Left kidney (tissue), 8 donors: ENCODE results near the gene NACC2. TPM values are rescaled to one million over a fixed set of nuclear protein-coding genes. Genes with fewer than 3 reads are reported as not detected.

Experiments
- DNase-seq: peaks from one replicate; pipeline ENCODE4 v3.0.0-alpha.2; 2013
- long read RNA-seq, 8 donors: transcript quantifications; one replicate each; lab custom pipeline, GENCODE V29; 2026
- polyA plus RNA-seq: library from polyadenylated mRNA; unstranded; fragments of 120-200 nt; gene quantifications from one replicate; pipeline ENCODE4 v1.2.1, GENCODE V29; 2013; ENCODE audit not compliant: insufficient read length

NACC2 gene, protein sequence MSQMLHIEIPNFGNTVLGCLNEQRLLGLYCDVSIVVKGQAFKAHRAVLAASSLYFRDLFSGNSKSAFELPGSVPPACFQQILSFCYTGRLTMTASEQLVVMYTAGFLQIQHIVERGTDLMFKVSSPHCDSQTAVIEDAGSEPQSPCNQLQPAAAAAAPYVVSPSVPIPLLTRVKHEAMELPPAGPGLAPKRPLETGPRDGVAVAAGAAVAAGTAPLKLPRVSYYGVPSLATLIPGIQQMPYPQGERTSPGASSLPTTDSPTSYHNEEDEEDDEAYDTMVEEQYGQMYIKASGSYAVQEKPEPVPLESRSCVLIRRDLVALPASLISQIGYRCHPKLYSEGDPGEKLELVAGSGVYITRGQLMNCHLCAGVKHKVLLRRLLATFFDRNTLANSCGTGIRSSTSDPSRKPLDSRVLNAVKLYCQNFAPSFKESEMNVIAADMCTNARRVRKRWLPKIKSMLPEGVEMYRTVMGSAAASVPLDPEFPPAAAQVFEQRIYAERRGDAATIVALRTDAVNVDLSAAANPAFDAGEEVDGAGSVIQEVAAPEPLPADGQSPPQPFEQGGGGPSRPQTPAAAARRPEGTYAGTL
- polyA plus RNA-seq: 7.0 TPM
- long read RNA-seq, donor 1, full-length matches to known transcripts: 4 of 9 reads
- long read RNA-seq, donor 1, partial matches to known transcripts: 5 of 9 reads
- long read RNA-seq, donor 1, other reads (novel, unspliced or antisense): 0 of 9 reads
- long read RNA-seq, donor 2, full-length matches to known transcripts: 2 of 2 reads
- long read RNA-seq, donor 2, partial matches to known transcripts: 0 of 2 reads
- long read RNA-seq, donor 2, other reads (novel, unspliced or antisense): 0 of 2 reads
- long read RNA-seq, donor 3: 0 reads
- long read RNA-seq, donor 4: 0 reads
- long read RNA-seq, donor 5, full-length matches to known transcripts: 1 of 1 reads
- long read RNA-seq, donor 5, partial matches to known transcripts: 0 of 1 reads
- long read RNA-seq, donor 5, other reads (novel, unspliced or antisense): 0 of 1 reads
- long read RNA-seq, donor 6, full-length matches to known transcripts: 2 of 2 reads
- long read RNA-seq, donor 6, partial matches to known transcripts: 0 of 2 reads
- long read RNA-seq, donor 6, other reads (novel, unspliced or antisense): 0 of 2 reads
- long read RNA-seq, donor 7, full-length matches to known transcripts: 3 of 3 reads
- long read RNA-seq, donor 7, partial matches to known transcripts: 0 of 3 reads
- long read RNA-seq, donor 7, other reads (novel, unspliced or antisense): 0 of 3 reads
- long read RNA-seq, donor 8: 0 reads

DNA sequence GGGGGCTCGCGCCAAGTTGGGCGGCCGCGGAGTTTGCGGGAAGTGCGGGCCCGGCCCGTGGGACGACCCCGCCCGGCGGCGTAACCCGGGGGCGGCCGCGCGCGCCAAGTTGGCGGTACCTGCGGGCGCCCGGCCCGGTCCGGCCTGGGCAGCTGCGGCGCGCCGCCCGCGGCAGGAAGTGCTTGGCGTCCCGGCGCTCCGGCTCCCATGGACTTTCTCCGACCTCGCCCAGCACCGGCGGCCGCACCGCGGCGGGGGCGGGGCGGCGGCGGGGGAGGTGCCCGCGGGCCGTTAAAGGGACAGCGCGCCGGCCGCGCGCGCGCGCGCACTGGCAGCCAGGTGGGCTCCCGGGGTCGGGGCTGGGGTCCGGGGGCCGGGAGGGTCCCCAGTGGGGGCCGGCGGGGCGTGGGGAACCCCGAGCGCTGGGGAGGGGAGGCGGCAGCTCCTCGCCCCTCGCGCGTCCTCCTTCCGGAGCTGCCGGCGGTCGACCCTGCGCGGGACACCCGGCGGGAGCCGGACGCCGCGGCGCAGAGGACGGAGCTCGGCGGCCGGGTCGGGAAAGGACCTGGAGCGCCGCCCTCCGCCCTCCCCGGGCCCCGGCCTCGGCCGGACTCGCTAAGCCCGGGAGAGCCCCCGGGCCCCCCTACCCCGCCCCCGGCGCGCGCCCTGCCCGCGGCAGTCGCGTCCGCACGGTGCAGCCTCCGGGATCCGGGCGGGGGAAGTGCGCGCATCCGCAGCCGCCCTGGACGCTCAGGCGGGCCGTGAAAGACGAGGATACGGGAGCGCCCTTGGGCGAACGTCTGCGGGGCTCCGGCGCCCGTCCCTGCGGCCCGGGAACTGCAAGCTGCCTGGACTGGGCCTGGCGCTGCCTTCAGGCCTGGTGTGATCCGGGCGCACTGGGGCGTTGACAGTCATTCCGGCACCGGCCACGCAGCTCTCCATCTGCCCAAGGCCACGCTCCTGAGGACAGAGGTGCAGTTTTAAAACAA is at the start of gene NACC2:
NACC2 (minus strand) TSS at position 220 of the 989 bp plus-strand sequence. CDS start 44,768 bp downstream, outside the sequence.
- DNase-seq: no peak

DNA sequence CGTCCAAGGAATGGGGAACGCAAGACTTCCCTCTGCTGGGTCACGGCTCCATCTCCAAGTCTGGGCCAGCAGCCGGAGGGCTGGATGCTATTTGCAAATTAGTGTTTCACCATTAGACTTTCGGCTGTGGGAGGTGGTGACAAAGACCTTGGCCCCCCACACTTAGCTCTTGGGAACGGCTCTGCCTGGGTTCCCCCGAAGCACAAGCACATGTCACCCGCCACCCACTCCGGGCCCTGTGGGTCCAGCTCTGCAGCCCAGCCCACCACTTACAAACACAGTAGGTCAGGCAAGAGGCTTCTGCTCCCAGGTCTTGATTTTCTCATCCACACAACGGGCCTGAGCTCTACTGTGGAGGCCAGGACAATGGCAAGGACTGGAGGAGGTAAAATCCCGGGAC is 49.4 kb upstream of the NACC2 start:
- DNase-seq: no peak

DNA sequence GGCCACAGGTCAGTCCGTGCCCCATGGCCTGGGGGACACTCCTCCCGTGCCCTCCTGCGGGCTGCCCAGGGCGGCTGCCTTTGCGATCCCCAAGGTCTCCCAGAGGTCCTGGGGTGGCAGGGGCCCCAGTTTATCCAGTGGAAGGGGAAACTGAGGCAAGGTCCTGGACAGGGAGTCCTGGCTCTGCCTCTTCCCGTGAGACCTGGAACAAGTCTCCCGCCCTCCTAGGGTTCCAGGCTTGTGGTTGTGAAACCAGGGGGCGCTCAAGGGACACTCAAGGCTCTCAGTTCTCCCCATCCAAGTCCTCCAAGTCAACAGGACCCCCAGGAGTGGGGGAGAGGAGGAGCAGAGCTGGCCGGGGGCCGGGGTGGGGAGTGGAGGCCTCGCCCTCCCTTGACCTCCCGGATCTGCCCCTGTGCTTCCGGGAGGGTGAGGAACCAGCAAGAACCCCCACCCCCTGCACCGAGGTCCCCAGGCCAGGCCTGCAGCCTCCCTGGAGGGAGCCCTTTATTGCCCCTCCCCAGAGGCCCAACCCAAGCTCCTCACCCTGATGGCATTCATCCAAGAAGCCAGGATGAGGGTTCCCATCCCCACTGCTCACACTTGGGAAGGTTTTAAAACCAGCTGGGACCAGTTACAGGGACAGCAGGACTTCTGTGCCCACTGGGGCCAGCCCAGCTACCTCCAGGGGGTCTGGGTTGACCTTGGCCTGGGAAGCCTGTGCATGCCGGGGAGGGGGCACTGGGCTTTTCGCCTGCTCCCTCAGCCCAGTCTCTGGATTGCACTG is 48.3 kb upstream of the NACC2 start:
- peak; percentile 69 for DNase-seq

DNA sequence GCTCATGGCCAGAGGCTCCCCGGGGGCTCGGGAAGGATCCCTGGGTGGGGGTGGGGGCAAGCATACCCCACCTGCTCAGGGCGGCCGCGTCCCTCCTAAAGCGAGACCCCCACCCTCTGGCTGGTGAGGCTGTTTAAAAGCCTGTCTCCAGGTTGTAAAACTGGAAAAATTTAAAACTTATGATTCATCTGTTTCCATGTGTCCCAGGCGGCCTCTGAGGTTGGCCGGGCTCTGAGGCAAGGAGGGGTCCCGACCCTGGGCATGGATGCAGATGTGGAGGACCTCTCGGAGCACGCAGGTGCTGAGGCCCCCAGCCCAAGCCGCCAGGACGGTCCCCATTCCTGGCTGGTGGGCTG is 47.7 kb upstream of the NACC2 start:
- DNase-seq: no peak

DNA sequence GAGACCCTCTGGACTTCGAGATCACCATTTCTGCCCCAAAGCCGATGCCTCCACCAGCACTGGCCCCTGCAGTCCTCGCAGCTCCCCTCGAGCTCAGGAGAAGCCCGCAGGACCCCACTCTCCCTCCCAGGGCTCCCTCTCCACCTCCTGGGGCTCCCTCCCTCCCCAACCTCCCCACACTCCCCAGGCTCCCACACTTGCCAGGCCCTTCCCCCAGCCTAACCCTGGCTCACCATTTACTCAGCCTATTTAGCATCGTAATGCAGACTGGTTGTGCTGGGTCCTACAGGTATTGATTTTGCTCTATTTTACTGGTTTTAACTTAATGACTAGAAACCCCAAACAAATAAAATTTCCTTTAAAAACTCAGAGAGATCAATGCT is 47.3 kb upstream of the NACC2 start:
- no peak for DNase-seq

DNA sequence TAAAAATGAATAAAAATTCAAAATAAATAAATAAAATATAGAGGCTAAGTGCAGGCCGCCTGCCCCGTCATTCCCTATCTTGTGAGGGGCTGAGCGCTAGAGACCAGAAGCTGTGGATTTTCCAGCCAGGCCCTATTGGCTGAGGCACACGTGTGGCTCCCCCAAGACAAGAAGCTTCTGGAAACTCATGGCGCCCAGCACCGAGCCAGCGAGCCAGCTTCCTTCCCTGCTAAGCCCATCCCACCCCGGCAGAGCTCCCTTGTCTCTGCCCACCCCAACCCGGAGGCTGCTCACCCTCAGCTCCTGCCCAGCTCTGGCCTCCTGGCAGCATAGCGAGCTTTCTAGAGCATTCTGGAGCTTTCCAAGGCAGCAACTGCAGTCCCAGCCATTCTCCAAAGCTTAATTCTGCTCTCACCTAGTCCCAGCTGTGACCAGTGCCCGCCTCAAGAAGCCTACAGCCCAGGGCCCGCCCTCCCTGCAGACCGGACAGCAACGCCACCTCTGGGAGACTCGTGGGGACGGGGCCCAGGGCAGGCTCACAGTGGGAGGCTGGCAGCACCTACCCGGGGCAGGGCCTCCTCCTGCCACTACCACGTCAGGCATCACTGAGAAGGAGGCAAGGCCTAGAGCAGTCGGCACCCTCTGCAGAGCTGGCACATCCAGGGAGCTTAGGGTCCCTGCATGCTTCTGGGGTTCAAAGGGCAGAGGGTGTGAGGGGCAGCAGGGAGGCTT is 46.8 kb upstream of the NACC2 start:
- DNase-seq: no peak

DNA sequence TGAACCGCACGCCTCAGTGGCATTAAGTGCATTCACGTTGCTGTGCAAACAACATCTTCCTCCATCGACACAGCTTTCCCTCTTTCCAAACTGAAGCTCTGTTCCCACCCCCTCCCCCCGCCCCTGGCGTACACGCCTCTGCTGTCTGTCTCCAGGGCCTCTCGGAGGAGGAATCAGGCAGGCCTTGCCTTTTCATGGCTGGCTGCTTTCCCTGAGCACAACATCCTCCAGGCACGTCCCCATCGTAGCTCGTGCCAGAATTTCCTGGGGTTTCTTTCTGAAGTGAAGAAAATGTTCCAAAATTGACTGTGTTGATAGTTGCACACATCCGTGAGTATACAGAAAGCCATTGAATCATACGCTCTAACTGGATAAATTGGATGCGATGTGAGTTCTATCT is 45.9 kb upstream of the NACC2 start:
- no peak for DNase-seq

DNA sequence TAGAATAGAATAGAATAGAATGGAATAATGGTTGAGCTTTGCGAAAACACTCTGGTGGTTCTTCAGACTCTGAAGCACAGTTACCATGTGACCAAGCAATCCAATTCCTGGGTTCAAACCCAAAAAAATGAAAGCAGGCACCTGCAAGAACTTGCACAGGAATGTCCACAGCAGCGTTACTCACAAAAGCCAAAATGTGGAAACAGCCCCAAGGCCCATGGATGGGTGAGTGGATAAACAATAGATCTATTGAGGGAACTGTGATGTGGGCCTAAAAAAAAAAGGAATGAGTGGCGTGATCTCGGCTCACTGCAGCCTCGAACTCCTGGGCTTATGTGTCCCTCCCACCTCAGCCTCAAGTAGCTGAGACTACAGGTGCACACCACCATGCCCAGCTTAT is 45.0 kb upstream of the NACC2 start:
- no peak for DNase-seq

DNA sequence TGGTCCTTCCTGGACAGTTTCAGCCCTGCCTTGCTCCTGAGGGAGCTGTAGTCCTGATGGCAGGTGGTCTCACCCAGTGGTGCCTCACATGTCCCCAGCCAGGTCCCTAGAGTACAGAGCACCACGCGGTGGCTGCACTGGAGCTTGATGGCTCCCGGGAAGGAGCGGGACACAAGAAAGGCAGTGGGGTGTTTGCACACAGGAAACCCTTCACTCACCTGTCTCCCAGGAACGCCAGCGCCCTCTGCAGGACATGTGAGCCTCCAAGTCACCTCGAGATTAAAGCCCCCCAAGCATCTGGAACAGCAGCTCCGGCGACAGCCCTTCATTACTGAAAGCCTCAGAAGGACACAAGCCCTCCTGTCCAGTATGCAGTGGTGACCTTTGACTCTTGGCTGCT is 43.5 kb upstream of the NACC2 start:
- DNase-seq: peak; percentile 24

DNA sequence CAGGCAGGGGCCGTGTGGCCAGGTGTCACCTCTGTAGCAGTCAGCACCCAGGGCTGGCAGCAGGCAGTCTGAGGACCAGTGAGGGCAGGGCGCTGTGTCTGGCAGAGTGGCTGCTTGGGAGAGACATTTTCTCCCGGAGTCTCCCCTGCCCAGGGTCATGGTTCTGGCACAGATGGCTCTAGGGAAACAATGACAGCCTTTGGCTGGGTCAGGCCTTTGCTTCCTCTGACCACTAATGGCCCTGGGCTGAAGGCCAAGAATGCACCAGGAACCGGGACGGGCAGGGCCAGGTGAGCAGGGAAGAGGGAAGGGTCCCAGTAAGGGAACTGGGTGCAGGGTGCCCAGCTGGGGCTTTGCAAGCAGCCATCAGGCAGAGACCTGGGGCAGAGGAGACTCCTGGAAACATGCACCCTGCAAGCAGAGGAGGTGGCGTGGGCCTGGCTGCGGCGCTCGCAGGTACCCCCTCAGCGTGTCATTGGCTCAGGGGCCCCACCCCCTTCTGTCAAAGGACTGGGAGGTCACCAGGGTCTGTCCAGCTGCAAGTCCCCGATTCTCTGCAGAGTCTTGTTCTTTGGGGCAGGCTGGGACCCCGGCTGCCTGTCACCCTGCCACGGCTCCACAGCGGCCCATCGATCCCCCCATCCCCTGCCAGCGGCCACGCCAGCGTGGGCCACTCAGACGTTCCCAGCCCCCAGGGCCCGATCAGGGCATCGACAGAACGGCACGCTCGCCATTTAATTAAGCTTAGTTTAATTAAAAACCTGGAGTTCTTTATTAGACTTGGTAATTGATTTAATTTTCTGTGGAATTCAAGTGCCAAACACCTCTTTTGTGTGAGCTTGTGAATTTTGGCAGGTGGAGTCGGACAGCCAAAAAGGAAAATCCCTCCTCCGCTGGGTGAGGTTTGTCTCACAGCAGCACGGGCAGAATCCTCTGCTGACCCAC is 42.5 kb upstream of the NACC2 start:
- no peak for DNase-seq

DNA sequence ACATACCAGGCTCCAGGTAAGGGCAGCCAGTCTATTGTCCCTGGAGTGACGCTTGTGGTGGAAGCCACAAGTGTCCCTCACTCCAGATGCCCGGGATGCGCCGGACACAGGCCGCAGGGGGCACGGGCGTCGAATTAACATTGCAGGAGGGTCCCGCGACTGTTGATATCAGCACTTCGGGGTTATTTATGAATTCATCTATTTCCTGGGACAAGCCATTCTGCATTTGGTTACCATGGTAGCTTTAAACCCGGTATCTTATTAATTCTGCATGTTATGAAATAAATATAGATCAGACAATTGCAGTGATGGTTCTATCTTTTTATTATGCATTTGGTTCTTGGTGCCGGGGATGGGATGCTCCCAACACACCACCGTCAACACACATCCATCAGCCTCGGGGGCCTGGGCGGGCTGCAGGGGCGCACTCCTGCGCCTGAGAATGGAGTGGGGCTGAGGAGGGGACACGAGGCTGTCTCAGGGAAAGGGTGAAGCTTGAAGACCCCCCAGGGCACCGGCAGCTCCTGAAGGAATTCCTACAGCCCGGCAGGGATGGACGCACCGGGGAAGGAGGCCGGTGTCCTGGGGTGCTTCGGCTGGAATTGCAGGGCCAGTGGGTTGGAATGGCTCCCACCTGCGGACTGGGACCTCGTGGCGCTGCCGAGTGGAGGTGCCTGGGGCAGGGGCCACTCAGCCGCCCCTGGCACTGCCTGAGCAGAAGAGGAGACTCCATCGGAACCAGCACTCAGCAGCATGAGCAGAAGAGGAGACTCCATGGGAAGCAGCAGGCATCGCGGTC is 41.2 kb upstream of the NACC2 start:
- DNase-seq: no peak

DNA sequence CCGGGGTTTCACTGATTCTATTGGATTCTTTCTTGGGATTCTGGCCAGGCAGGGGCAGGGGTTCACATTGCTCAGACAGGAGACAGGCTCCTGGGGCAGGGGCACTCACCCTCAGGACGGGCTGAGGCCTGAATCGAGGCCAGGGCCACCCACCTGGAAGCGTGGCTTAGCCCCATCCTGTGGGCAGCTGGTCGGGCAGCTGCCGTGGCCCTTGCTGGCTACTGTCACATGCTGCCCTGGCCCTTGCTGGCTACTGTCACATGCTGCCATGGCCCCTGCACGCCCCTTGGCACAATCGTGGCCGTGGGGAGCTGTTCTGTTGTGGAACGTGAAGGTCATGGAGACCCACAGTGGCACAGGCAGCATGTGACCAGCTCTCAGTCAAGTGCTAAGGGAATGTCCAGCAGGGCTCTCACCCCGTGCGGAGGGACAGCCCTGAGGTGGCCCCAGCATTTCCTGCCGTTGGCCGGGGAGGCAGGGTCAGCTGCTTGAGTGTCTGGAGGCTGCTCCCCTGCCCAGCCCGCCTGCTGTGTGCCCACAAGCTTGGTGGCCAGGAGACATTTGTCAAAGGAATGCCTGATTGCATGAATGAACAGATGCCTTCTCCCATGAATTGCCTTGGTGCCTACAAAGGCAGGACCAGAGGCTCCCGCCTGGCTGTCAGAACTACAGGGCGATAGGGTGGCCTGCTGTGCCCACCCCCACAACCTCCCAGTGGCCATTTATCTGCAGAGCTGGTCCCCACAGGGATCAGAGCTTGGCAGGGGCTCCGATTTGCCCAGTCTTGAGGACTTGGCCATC is 40.4 kb upstream of the NACC2 start:
- no peak for DNase-seq

DNA sequence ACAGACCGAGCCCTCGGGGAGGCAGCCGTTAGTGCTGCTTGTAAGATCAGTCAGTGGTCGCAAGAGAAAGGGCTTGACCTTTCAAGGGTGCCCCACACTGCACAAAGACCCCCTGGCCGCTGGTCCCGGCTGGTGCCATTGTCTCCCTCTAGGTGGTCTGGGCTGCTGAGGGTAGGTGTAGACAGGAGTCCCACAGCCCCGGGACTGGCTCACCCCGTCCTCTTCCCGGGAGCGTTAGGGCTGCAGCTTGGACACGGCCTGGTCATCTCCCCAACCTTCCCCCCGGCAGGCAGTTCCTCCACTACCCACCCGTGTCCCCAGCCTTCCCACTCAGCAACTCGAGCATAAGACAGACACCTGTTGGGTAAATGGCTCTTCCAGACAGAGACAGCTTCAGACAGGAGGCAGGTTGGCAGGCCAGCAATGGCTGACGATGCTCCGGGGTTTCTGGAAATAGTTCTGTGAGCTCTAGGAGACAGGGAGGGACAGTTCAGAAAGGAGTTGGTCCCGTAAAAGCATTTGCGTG is 38.9 kb upstream of the NACC2 start:
- no peak for DNase-seq

DNA sequence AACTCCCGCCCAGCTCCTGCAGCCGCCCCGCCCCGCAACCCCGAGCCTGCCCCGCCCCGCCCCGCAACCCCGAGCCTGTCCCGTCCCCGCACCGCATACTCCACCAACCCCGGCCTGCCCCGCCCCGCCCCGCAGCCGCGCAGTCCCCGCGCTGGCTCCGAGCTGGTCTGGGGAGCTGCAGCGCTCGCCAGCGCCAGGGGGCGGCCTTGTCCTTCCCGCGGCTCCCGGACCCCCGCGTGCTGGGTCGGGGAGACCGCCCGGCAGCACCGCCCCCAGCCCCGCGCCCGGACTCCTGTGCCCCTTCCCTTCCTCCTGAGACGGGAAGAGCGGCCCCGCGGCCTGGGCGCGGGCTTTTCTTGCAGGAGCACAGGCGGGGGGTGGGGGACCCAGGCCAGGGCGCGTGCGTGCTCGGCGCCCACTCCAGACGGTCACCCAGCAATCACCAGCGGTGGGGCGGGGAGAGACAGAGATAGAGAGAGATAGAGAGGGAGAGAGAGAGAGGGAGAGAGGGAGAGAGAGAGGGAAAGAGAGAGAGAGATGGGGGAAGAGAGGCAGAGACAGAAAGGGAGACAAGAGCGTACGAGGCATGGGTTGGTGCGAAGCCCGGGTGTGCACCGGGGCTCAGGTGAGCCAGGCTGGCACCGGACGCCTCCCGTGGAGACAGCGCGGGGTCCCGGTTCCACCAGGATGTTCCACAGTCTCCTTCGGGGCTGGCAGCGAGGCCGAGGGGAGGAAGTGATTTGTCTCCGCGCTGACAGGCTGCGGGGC is 38.3 kb upstream of the NACC2 start:
- no peak for DNase-seq

DNA sequence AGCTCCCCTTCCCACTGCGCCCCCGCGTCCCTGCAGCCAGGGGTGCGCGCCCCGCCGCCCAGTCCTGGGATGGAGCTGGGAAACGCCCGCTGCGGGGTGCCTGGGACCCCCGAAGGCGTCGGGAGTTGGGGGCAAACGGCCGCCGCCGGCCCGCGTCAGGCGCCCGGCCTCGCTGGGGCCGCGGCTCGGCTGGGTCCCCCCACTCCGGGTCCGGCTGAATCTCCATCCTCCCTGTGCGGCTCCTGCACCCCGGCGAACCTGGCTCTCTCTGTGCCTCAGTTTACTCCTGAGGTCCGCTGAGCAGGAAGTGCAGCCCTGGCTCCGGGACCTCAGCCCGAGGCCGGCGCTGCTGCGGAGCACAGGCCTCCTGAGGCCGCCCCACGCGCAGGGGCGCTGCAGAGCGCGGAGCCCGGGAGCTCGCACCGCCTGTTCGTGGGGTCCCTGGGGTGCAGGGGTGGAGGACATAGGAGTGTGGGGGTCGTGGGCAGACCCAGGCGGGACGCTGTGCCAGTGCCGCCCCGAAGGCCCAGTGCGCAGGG is 37.5 kb upstream of the NACC2 start:
- no peak for DNase-seq
